GM20431 (cell line): Measurements from ENCODE around the gene RERE.

Source experiments
- in situ Hi-C: fragments of 300-500 bp; cut with MseI, MboI; formaldehyde crosslinking; loops from one replicate; pipeline ENCODE4 v1.15.0; 2020; ENCODE audit warnings: low sequenced_read_pairs; ENCODE audit not compliant: unreplicated experiment

The RERE gene

DNA sequence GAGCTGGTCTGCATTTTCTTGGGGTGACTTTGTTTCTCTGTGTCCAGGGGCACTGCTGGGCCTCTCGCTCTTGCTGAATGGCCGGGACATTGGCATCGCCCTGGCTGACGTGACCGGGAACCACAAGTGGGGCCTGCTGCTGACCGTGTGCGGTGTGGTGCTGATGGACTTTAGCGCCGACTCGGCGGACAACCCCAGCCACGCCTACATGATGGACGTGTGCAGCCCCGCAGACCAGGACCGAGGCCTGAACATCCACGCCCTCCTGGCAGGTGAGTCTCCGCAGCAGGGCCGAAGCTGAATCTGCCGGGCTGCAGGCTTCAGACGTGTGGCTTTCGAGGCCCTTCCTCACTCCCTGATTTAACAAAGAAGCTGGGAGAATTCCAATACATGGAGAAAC, 491.7 kb downstream of the RERE start:
- in situ Hi-C loops: no loop called here

DNA sequence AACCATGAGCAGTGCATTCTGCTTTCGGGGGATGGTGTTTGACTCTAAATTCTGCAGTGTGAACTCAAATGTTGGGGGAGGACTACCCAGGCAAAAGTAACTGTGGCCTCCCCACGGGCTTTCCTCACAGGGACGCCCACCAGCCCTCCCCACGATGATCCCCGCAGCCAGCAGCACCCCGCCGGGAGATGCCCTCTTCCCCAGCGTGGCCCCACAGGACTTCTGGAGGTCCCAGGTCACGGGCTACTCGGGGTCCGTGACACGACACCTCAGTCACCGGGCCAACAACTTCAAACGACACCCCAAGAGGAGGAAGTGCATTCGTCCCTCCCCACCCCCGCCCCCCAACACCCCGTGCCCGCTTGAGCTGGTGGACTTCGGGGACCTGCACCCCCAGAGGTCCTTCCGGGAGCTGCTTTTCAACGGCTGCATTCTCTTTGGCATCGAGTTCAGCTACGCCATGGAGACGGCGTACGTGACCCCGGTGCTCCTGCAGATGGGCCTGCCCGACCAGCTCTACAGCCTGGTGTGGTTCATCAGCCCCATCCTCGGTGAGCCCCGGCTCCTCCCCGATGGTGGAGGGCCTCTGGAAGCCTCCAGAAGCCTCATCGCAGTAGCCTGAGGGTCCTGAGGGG, 493.1 kb downstream of the RERE start:
- in situ Hi-C loops: no loop called here

DNA sequence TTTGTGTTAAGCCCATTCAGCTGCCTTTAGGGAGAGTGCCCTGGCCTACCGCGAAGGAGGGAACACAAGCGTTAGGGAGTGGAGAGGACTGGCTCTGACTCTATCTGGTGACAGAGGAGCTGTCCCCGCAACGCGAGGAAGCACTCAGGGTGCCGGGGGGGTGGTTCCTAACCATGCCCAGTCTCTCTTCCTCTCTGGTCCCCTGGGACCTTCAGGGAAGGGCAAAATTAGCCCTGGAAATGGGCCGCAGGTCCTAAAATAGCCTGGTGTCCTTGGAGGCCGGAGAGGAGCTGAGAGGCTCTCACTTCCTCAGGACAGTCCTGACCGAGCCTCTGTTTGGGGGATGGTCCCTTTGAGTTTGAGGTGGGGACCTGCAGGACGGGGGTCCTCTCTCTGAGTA, 493.7 kb downstream of the RERE start:
- in situ Hi-C loops: no loop called here

DNA sequence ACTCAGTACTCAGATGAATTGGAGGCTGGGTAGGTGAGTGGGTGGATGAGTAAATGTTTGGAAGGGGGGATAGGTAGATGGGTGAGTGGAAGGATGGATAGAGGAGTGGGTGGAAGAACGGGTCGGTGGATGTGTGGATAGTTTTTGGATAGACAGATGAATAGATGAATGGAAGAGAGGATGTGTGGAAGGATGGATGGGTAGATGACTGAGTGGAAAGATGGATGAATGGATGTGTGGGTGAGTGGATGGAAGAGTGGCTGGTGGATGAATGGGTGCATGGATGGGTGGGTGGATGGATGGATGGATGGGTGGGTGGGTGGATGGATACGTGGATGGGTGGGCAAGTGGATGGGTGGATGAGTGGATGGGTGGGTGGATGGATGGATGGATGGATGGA, 495.8 kb downstream of the RERE start:
- in situ Hi-C loops: no loop called here

DNA sequence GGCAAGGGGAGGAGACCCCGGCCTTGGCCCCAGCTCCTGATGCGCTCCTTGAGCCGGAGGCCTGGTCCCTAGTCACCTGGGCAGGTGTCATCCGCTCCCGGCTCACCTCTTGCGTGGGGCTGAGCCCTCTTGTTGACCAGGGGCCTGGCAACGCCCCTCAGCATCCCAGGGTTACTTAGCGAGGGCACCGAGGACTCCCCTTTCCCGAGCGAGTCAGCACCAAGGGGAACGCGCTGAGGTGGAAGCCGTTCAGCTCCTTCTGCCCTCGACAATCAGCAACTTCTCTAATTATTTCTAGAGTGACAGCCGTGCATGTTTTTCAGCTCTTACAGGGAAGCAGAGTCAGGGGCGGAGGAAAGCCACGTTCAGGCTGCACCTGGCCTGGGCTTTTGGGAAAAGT, 499.0 kb downstream of the RERE start:
- in situ Hi-C loops: loop anchor here (10.0 kb wide), 1 partner anchor 294 kb away; the partner anchor contains the start of gene ERRFI1

DNA sequence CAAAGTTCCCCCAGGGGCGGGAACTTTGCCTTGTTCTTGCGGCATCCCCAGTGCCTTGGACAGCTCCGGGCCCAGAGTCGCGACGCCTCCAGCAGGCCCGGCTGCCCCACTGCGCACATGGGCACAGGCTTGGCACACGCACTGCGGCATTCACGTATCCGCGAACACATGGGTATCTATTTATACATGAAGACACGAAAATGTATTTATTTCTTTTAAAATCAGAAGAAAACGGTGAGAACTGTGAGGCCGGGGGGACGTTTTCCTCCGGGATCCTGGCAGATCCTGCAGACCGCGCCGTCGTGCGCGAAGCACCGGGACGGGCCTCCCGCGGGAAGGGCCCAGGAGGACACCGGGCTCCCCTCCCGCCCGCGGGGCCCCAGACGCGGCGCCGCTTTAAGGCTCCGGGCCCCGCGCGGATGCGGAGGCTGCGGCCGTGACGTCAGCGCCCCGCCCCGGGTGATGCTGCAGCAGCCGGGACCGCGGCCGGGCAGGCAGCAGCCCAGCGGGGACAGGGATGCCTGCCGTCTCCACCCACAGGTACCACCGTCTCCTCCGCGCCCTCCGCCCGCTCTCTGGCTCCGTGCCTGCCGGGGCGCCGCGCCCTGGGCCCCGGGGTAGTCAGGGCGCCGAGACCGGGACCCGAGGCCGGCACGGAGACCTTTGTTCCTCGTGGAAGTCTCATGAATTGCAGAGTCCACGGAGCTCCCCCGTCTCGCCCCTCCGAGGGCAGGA, 499.6 kb downstream of the RERE start, which contains the start of gene SLC45A1:
SLC45A1 (plus strand) TSS at position 468 of the 735 bp plus-strand sequence. CDS start 6,216 bp downstream, outside the sequence.
- in situ Hi-C loops: loop anchor here (10.0 kb wide), 1 partner anchor 293 kb away; the partner anchor contains the start of gene ERRFI1

DNA sequence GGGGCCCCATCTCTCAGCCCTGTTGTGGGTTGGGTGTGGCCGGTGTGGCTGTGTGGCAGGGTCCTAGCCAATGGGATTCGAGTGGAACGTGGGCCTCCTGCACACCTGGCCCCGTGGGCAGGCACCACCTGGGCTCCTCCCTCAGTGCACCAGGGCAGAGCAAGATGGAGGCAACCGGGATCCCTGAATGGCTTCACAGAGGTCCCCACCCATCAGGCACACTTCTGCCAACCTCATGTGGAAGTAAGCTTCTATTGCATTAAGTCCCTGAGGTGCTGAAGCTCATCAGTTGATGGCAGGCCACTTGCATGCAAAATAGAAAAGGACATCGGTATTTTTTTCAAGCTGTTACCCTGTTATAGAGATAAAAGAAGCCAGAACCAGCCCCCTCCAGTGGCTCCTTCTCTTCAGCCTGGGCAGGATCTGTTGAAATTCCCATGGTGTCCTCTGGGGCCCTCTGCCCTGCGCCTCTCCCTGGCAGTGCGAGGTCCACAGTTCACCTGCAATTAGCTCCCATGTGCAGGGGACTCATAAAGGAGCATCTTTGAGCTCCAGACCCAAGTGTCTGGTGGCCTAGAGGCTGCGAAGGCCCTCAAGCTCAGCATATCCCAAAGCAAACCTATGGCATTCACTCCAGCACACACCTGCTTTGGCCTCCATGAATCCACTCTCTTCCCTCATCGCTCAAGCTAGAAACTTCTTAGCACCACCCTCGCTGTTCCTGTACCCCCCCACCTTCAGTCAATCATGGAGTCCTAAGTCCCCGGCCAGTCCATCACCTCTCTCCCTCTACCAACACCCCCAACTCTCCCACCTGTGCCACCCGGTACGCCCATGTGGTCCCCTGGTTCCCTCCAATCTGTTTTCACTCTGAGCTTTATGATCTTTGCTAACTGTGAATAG, 501.6 kb downstream of the RERE start:
- in situ Hi-C loops: loop anchor here (10.0 kb wide), 1 partner anchor 291 kb away; the partner anchor contains the start of gene ERRFI1

DNA sequence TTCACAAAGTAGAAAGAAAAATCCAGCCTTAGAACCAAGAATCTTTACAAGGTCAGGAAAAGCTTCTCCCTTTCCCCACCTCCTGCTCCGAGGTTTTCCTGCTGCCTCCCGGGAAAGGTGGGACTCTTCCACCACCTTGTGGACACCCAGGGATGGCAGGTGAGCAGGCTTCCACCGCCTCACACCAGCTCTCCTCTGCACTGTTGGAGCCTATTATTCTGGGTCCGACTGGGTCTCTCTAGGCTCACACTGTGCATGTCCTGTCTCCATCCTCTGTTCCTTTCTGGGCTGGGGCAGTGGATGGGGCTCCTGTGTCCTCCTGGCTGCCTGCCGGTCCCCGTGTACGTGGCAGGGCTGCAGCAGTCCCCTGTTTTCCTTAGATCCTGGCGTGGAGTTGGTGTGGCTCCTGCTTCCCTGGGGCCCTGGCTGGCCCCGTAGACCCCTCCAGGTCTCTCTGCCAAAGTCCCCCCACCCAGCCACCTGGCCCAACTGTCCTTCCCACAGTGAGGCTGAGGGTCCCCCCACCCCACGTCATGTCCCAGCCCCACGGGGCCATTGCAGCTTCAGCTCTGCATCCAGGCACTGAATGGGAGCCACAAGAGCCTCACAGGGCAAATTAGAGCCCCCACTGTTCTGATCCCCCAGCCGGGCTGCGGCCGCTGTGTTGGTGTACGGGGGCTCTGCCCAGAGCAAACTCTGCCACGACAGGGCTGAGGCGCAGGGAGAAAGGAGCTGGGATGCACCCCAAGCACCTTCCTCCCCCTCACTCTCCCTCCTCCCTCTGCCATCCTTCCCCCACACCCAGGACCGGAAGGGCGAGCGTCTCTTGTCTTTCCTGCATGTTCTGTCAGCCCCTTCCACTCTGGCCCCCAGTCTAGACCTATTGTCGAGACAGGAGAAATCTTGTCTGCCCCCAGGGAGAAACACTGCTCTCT, 502.8 kb downstream of the RERE start:
- in situ Hi-C loops: loop anchor here (10.0 kb wide), 1 partner anchor 290 kb away; the partner anchor contains the start of gene ERRFI1

DNA sequence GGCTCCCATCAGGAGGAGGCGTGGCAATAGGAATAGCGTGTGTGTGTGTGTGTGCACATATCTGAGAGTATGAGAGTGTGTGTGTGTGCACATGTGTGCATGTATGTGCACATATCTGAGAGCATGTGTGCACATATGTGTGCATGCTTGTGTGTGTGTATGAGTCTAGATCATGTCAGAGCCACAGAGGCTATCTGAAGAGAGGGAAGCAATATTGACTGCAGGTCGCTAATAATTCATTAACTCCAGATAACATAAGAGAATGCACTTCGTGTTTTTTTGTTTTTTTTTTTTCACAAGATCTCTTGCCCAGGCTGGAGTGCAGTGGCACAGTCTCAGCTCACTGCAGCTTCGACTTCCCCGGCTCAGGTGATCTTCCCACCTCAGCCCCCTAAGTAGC, 504.2 kb downstream of the RERE start:
- in situ Hi-C loops: loop anchor here (10.0 kb wide), 1 partner anchor 288 kb away; the partner anchor contains the start of gene ERRFI1

DNA sequence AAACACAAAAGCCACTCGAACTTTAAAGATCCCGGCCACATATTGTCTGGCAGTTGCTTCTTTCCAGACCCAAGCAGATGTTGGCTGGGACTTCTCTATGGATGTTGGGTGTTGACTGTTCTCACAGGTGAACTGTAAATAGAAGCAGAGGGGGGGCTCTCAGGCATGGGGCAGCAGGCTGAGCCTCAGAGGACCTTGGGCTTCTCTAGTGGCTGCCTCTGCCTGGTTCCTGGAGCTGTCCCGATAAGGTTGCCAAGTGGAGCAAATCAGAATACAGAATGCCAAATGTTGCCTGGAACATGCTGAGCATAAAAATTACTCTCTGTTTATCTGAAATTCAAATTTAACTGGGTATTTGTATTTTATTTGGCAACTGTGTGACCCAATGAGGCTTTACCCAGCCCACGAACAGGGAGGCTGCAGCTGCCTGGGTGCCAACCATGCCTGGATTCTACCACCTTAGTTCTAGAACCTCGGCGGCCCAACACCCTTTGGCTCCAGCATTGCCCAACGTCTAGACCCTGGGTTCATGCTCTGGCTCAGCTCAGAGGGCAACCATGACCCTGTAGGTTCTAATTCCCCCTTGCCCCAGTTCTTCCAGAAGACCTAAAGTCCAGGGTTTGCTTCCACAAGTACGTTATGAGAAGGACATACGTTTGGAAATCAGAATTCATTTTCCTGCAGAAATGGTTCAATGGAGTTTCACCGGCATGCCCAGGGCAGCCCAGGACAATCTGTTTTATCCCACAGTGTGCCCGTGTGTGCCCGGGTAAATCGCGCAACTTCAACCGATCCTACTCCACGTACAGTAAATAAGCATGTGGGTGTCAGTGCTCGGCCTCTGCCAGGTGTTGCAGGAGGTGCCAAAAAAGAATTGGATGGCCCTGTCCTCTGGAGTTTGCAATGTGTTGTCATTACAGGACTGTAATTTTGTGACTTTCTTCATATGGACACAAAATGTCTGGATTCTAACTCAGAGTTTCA, 504.9 kb downstream of the RERE start:
- in situ Hi-C loops: loop anchor here (10.0 kb wide), 1 partner anchor 288 kb away; the partner anchor contains the start of gene ERRFI1

DNA sequence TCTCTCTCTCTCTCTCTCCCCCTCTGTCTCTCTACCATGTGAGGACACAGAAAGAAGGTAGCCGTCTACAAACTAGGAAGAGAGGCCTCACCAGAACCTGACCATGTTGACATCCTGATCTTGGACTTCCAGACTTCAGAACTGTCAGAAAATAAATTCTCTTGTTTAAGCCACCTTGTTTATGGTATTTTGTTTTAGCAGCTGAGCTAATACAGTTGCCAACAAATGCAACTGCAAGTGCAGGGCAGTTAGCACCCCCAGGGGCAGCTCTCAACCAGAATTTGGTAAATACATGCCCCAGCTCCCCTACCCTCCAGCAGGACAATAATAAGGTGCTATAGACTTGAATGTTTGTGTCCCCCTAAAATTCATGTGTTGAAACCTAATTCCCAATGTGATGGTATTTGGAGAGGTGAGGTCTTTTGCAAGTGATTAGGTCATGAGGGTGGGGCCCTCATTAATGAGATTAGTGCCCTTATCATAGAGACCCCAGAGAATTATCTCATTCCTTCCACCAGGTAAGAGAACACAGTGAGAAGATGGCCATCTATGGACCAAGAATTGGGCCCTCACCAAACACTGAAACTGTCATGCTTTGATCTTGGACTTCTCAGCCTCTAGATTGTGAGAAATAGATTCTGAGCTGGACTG, 506.2 kb downstream of the RERE start:
- in situ Hi-C loops: loop anchor here (10.0 kb wide), 1 partner anchor 286 kb away; the partner anchor contains the start of gene ERRFI1

DNA sequence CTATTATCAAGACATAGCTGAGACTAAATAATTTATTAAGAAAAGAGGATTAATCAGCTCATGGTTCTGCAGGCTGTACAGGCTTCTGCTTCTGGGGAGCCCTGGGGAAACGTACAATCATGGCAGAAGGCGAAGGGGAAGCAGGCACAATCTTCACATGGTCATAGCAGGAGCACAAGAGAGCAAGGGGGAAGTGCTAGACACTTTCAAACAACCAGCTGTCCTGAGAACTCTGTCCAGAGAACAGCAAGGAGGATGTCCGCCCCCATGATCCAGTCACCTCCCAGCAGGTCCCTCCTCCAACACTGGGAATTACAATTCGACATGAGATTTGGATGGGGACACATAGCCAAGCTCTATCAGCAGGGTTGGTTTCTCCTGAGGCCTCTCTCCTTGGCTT, 509.8 kb downstream of the RERE start:
- in situ Hi-C loops: no loop called here

DNA sequence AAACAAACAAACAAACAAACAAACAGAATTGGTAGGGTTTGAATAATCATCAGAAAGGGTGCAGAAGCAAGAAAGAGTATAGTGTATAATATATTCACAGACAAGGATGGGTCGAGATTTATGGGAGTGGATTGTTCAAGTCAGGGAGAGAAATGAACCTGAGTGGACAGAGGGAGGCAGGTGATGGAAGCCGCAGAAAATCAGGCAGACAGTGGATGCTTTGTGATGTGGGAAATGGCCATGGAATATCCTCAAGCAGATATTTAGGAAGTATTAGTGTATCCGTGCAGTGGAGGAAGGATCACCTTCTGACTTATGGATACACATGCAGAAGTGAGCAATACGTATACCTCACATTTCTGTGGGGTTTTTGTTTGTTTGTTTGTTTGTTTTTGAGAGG, 513.6 kb downstream of the RERE start:
- in situ Hi-C loops: no loop called here

DNA sequence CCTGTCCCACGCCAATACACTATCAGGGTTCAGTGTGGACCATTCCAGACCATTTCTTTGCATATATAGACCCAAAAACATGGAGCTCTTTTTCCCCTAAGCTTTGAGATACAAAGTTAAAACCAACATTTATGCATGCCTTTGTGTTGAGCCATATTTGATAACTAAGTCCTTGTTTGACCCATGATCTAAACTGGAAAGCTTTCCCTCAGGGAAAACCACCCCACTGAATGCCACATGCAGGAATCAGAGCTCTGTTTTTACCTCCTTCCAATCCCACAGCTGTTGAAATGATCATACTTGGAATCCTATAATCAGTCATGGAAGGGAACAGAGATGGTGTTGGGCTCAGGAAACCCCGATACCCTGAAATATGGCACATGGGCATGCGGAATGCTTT, 514.3 kb downstream of the RERE start:
- in situ Hi-C loops: no loop called here
